NCI-H748 (cell line): ENCODE data around the gene EIF2B1.

Source experiments
- DNase-seq: peaks from one replicate; lab custom pipeline; 2025; ENCODE audit not compliant: unreplicated experiment; lab: John Stamatoyannopoulos, UW

Gene EIF2B1

GRCh38 chr12:123633379-123634141 lies at the start of gene EIF2B1, which contains the start of gene GTF2H3:
EIF2B1 (minus strand) TSS chr12:123633686; CDS start chr12:123633557, 129 bp downstream.
GTF2H3 (plus strand) TSS chr12:123633829; CDS start chr12:123633860, 31 bp downstream.
- peak; percentile 98 for DNase-seq

GRCh38 chr12:123681605-123682004 lies 48.1 kb upstream of the EIF2B1 start:
- DNase-seq = no peak

GRCh38 chr12:123678981-123679380 lies 45.5 kb upstream of the EIF2B1 start:
- no peak for DNase-seq

- no peak for DNase-seq
Measured at GRCh38 chr12:123676616-123677320, 43.3 kb upstream of the EIF2B1 start.

- DNase-seq = no peak
Measured at GRCh38 chr12:123675436-123675835, 42.0 kb upstream of the EIF2B1 start.

GRCh38 chr12:123671876-123672275 lies 38.4 kb upstream of the EIF2B1 start:
- peak; percentile 5 for DNase-seq

- DNase-seq = peak; percentile 95
Measured at GRCh38 chr12:123670882-123671728, 37.6 kb upstream of the EIF2B1 start, which contains the start of gene TCTN2. TCTN2 (plus strand) TSS chr12:123671113; CDS start chr12:123671241, 128 bp downstream.

- DNase-seq = no peak
Measured at GRCh38 chr12:123667771-123668170, 34.3 kb upstream of the EIF2B1 start.

- no peak for DNase-seq
Measured at GRCh38 chr12:123659996-123660727, 26.7 kb upstream of the EIF2B1 start.

- no peak for DNase-seq
Measured at GRCh38 chr12:123657211-123657610, 23.7 kb upstream of the EIF2B1 start.

- no peak for DNase-seq
Measured at GRCh38 chr12:123656392-123656791, 22.9 kb upstream of the EIF2B1 start.

- DNase-seq = no peak
Measured at GRCh38 chr12:123655420-123655819, 21.9 kb upstream of the EIF2B1 start.

- no peak for DNase-seq
Measured at GRCh38 chr12:123654129-123654701, 20.7 kb upstream of the EIF2B1 start.

GRCh38 chr12:123648401-123648800 lies 14.9 kb upstream of the EIF2B1 start:
- no peak for DNase-seq

- no peak for DNase-seq
Measured at GRCh38 chr12:123645878-123646277, 12.4 kb upstream of the EIF2B1 start.

GRCh38 chr12:123645380-123645779 lies 11.9 kb upstream of the EIF2B1 start:
- no peak for DNase-seq

GRCh38 chr12:123643911-123644310 lies 10.4 kb upstream of the EIF2B1 start:
- no peak for DNase-seq

GRCh38 chr12:123634142-123634561 lies 666 bp upstream of the EIF2B1 start:
- no peak for DNase-seq

- no peak for DNase-seq
Measured at GRCh38 chr12:123621619-123622530, 11.6 kb downstream of the EIF2B1 start.
